ENCODE measurements around the gene HBQ1.

- no peak for TF ChIP-seq POLR2A (IDR thresholded peaks at IDR 0.05; ENCODE audit: low read depth, low read length)
- TF ChIP-seq POLR2AphosphoS5 (IDR thresholded peaks at IDR 0.05; ENCODE audit: low read depth, low read length), result no peak
- no peak for TF ChIP-seq SPI1 (IDR thresholded peaks at IDR 0.05; ENCODE audit: low read depth, low read length)
Measured at GRCh38 chr16:177981-178667, 2.1 kb upstream of the HBQ1 start.
